Right atrium auricular region (tissue), 2 donors: ENCODE measurements around the gene PRDX2. TPM values are rescaled to one million over a fixed set of nuclear protein-coding genes. Genes with fewer than 3 reads are reported as not detected.
A peak's percentile ranks its signal among the peaks of the same experiment; 100 is the strongest.

Experiments used
- DNase-seq: peaks from one replicate; pipeline ENCODE4 v3.0.0-alpha.2; 2019; ENCODE audit warnings: low spot score
- H3K27ac ChIP-seq, 2 donors: fragments of 200-600 bp; sonication (generic); 1 replicate in 1 of 2; 2 replicates in 1 of 2; pipeline ENCODE4 v1.5.1; 2016 to 2019
- H3K27me3 ChIP-seq, 2 donors: fragments of 200-600 bp; sonication (generic); one replicate each; pipeline versions ENCODE4 v1.5.1 to v1.6.0; 2017 to 2019
- H3K36me3 ChIP-seq: fragments of 200-600 bp; sonication (generic); one replicate; pipeline ENCODE4 v1.5.1; 2016
- H3K4me1 ChIP-seq, 2 donors: fragments of 200-600 bp; sonication (generic); one replicate each; pipeline versions ENCODE4 v1.5.1 to v1.6.0; 2017 to 2019
- H3K4me3 ChIP-seq, 2 donors: fragments of 200-600 bp; sonication (generic); 1 replicate in 1 of 2; 2 replicates in 1 of 2; pipeline ENCODE4 v1.5.1; 2017 to 2019; ENCODE audit warnings: mild to moderate bottlenecking in 1 of 2, moderate library complexity in 1 of 2
- H3K9me3 ChIP-seq, 2 donors: fragments of 200-600 bp; sonication (generic); one replicate each; pipeline ENCODE4 v1.5.1; 2019
- CTCF ChIP-seq, 2 donors: fragments of 200-600 bp; sonication (generic); IDR thresholded peaks; one replicate each; pipeline ENCODE4 v1.5.1; 2019; ENCODE audit warnings: antibody characterized with exemption in 2 of 2
- total RNA-seq, 2 donors: library from RNA; depleted of rRNA; stranded (reverse); fragments of >200 nt; gene quantifications; one replicate each; pipeline ENCODE4 v1.1.0, GENCODE V29; 2016

PRDX2 gene
- total RNA-seq, 2 donors from 2014 or later: 702 to 859 TPM

GRCh38 chr19:12757544-12758274 is 43.9 kb downstream of the PRDX2 start:
- Histone ChIP-seq H3K27me3 (no peaks in the 10 kb centered on the region), H3K36me3 (no peaks in the 10 kb centered on the region), H3K4me1 (peaks cover 0 to 10% of the 10 kb centered on the region in 2 donors), H3K4me3 (peak overlapping the region; percentile 9 to 46), H3K27ac (peak overlapping the region in 1 of 2 donors; percentile 41), H3K9me3 (no peaks in the 10 kb centered on the region)
- peak; percentile 73 for DNase-seq
- TF ChIP-seq CTCF (IDR thresholded peaks at IDR 0.05): peak; percentile 55 to 95

- no peak overlapping the region for H3K4me3 ChIP-seq
- no peak for TF ChIP-seq CTCF (IDR thresholded peaks at IDR 0.05)
- no peaks in the 10 kb centered on the region for H3K36me3 ChIP-seq
- no peak overlapping the region for H3K27ac ChIP-seq
- no peaks in the 10 kb centered on the region for H3K9me3 ChIP-seq
- no peaks in the 10 kb centered on the region for H3K27me3 ChIP-seq
- peaks cover 0 to 10% of the 10 kb centered on the region in 2 donors for H3K4me1 ChIP-seq
- DNase-seq: no peak
Measured at GRCh38 chr19:12756150-12756883, 45.3 kb downstream of the PRDX2 start.

- H3K4me1 ChIP-seq: peaks cover 0 to 10% of the 10 kb centered on the region in 2 donors
- DNase-seq: no peak
- H3K27ac ChIP-seq: no peak overlapping the region
- no peak overlapping the region for H3K4me3 ChIP-seq
- H3K36me3 ChIP-seq: no peaks in the 10 kb centered on the region
- H3K9me3 ChIP-seq: no peaks in the 10 kb centered on the region
- H3K27me3 ChIP-seq: no peaks in the 10 kb centered on the region
- no peak for TF ChIP-seq CTCF (IDR thresholded peaks at IDR 0.05)
Measured at GRCh38 chr19:12754465-12755196, 47.0 kb downstream of the PRDX2 start.

- H3K4me3 ChIP-seq: no peak overlapping the region
- TF ChIP-seq CTCF (IDR thresholded peaks at IDR 0.05): no peak
- no peak for DNase-seq
- H3K27me3 ChIP-seq: no peaks in the 10 kb centered on the region
- no peak overlapping the region for H3K27ac ChIP-seq
- H3K9me3 ChIP-seq: no peaks in the 10 kb centered on the region
- H3K36me3 ChIP-seq: peaks cover 10% of the 10 kb centered on the region
- H3K4me1 ChIP-seq: peaks cover 0 to 2% of the 10 kb centered on the region in 2 donors
Measured at GRCh38 chr19:12752056-12752781, 49.4 kb downstream of the PRDX2 start.

GRCh38 chr19:12751635-12752034 is 50.0 kb downstream of the PRDX2 start, which contains the start of gene BEST2:
Gene BEST2, plus strand, starts transcription at chr19:12751791. Its CDS starts 802 bp downstream, at chr19:12752593.
- H3K9me3 ChIP-seq: no peaks in the 10 kb centered on the region
- no peaks in the 10 kb centered on the region for H3K4me1 ChIP-seq
- peaks cover 16% of the 10 kb centered on the region for H3K36me3 ChIP-seq
- H3K27me3 ChIP-seq: no peaks in the 10 kb centered on the region
- no peak for DNase-seq
- TF ChIP-seq CTCF (IDR thresholded peaks at IDR 0.05): no peak
- no peak within 1 kb of the TSS for H3K27ac ChIP-seq
- no peak within 1 kb of the TSS for H3K4me3 ChIP-seq
